ENCODE measurements around the gene CD300LF. TPM values are rescaled to one million over a fixed set of nuclear protein-coding genes. Genes with fewer than 3 reads are reported as not detected.

Gene CD300LF
- total and polyA plus RNA-seq, 10 of the 15 experiments (the other 5 are each of a cell fraction or from before 2014, with no cell fraction given): 0.15 TPM; not detected in 9

- DNase-seq (ENCODE audit: low read depth, low spot score) (no peak), ATAC-seq (no peak), FAIRE-seq (no peak)
- SMC1A ChIA-PET (ENCODE audit: uncharacterized antibody, unreplicated experiment): interaction anchor here (0.6 to 2.0 kb wide), 5 partner anchors 11 to 103 kb away, joined by 3 to 12 read pairs (median 10); partner anchors contain the start of gene NAT9
- BruUV-seq (replicated peaks): no TSS peak
- no peak overlapping the region for H3K4me2 ChIP-seq (ENCODE audit: control insufficient read depth, insufficient read depth)
- H3K27ac ChIP-seq (ENCODE audit: control insufficient read depth, insufficient read depth): no peak overlapping the region
- peaks cover 21% of the 10 kb centered on the region for H3K4me1 ChIP-seq (ENCODE audit: control insufficient read depth, insufficient read depth, low read length)
- peaks cover 0 to 2% of the 10 kb centered on the region in 2 experiments; a peak in 2 of 4 replicates for H3K36me3 ChIP-seq (ENCODE audit: control insufficient read depth in 2 of 2, insufficient read depth in 2 of 2, low read length in 1 of 2)
- 96% methylated on average over 7 of the region's 7 CpGs for WGBS (ENCODE audit: insufficient coverage, insufficient replicate concordance, low lambda C conversion rate, missing lambda C conversion rate)
- no peaks in the 10 kb centered on the region for H4K20me1 ChIP-seq (ENCODE audit: control insufficient read depth, insufficient read depth)
- no peaks in the 10 kb centered on the region for H3K27me3 ChIP-seq (replicated peaks in 1 of 2; ENCODE audit: control insufficient read depth in 2 of 2, insufficient read depth in 2 of 2, low read length in 1 of 2)
- H3K79me2 ChIP-seq (ENCODE audit: control insufficient read depth, insufficient read depth, low read length): peaks cover 8% of the 10 kb centered on the region
- no peaks in the 10 kb centered on the region for H3K9me3 ChIP-seq (replicated peaks; ENCODE audit: control insufficient read depth, insufficient read depth, low read length)
- no peak overlapping the region for H2AFZ ChIP-seq (ENCODE audit: control insufficient read depth, low read depth, low read length)
- intact Hi-C loops (cut with micrococcal nuclease; ENCODE audit: unreplicated experiment): no loop called here
- POLR2A ChIA-PET: interaction anchor here (1.0 to 2.8 kb wide), 4 partner anchors 10 to 112 kb away, joined by 5 to 16 read pairs (median 8); partner anchors contain the start of genes FDXR and NAT9
- RAD21 ChIA-PET (ENCODE audit: unreplicated experiment): interaction anchor here (1.0 to 2.7 kb wide), 3 partner anchors 11 to 24 kb away, joined by 3 to 11 read pairs (median 10); no protein-coding TSS in a partner anchor
- no peak overlapping the region for H3K9ac ChIP-seq (ENCODE audit: control insufficient read depth, insufficient read depth, low read length)
- CTCF ChIA-PET: interaction anchor here (0.5 to 5.2 kb wide), 8 partner anchors 10 to 30 kb away, joined by 3 to 33 read pairs (median 8); partner anchors contain the start of gene RAB37
- H3K4me3 ChIP-seq: no peak overlapping the region
- in situ Hi-C loops (cut with MboI): no loop called here
- TF ChIP-seq KDM1A (IDR thresholded peaks at IDR 0.05; ENCODE audit: borderline replicate concordance) (no peak), STAT3 (IDR thresholded peaks at IDR 0.05; ENCODE audit: low read depth, low read length) (no peak), POLR2AphosphoS5 (IDR thresholded peaks at IDR 0.05; ENCODE audit: low read length) (no peak), RUNX3 (IDR thresholded peaks at IDR 0.05; ENCODE audit: low read length) (no peak), PBX3 (IDR thresholded peaks at IDR 0.05; ENCODE audit: insufficient replicate concordance, low read depth, low read length) (no peak), ZNF687 (IDR thresholded peaks at IDR 0.05) (no peak), SREBF2 (IDR thresholded peaks at IDR 0.05; ENCODE audit: low read length) (no peak), NR2C1 (IDR thresholded peaks at IDR 0.05) (no peak), SKIL (IDR thresholded peaks at IDR 0.05; ENCODE audit: low read depth, poor library complexity, severe bottlenecking) (no peak), SIX5 (IDR thresholded peaks at IDR 0.05; ENCODE audit: low read depth, low read length, severe bottlenecking) (no peak), JUND (IDR thresholded peaks at IDR 0.05; ENCODE audit: low read depth, low read length) (no peak), PAX8 (IDR thresholded peaks at IDR 0.05) (no peak)
- TF ChIP-seq, protein P1, sequence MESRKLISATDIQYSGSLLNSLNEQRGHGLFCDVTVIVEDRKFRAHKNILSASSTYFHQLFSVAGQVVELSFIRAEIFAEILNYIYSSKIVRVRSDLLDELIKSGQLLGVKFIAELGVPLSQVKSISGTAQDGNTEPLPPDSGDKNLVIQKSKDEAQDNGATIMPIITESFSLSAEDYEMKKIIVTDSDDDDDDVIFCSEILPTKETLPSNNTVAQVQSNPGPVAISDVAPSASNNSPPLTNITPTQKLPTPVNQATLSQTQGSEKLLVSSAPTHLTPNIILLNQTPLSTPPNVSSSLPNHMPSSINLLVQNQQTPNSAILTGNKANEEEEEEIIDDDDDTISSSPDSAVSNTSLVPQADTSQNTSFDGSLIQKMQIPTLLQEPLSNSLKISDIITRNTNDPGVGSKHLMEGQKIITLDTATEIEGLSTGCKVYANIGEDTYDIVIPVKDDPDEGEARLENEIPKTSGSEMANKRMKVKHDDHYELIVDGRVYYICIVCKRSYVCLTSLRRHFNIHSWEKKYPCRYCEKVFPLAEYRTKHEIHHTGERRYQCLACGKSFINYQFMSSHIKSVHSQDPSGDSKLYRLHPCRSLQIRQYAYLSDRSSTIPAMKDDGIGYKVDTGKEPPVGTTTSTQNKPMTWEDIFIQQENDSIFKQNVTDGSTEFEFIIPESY (IDR thresholded peaks at IDR 0.05): no peak
Measured at GRCh38 chr17:74760404-74761105, 47.8 kb upstream of the CD300LF start.
